IMR-90 (cell line): Measurements from ENCODE around the gene PDCD1LG2. TPM values are rescaled to one million over a fixed set of nuclear protein-coding genes. Genes with fewer than 3 reads are reported as not detected.

ENCODE experiments used
- ATAC-seq: fragments of 200-7000 bp; cut with Tn5 transposase; 2 replicates; pipeline ENCODE4 v1.9.1; 2020; ENCODE audit warnings: low read depth, mild to moderate bottlenecking, moderate library complexity
- BruUV-seq: library from RNA; stranded (reverse); fragments of 400-500 nt; replicated peaks from 2 replicates; lab custom pipeline; 2021; lab: Mats Ljungman, UMichigan
- CTCF ChIA-PET: fragments of 300-600 bp; formaldehyde crosslinking; extraction: SDS; loops from one replicate; lab custom pipeline; 2021; ENCODE audit warnings: antibody characterized with exemption; lab: Yijun Ruan, JAX
- POLR2A ChIA-PET: fragments of 300-600 bp; sonication (Branson Sonifier 250); formaldehyde crosslinking; loops from one replicate; lab custom pipeline; 2022; ENCODE audit warnings: antibody characterized with exemption; ENCODE audit not compliant: unreplicated experiment; lab: Charles Lee
- DNase-seq: peaks from one replicate; pipeline ENCODE4 v3.0.0; 2013
- H2AFZ ChIP-seq: replicated peaks from 2 replicates; pipeline ENCODE3; 2013; ENCODE audit warnings: low read length, mild to moderate bottlenecking; ENCODE audit not compliant: poor library complexity
- H2AK5ac ChIP-seq: 2 replicates; pipeline ENCODE4 v1.6.1; 2013; ENCODE audit warnings: low read depth, low read length, inconsistent platforms
- H2AK9ac ChIP-seq: replicated peaks from 2 replicates; pipeline ENCODE3; 2013; ENCODE audit warnings: mild to moderate bottlenecking, low read depth, low read length, moderate library complexity; ENCODE audit not compliant: poor library complexity
- H2BK120ac ChIP-seq: 2 replicates; pipeline ENCODE4 v1.6.1; 2013; ENCODE audit warnings: low read depth, low read length, inconsistent platforms
- H2BK15ac ChIP-seq: 3 replicates; pipeline ENCODE4 v1.6.1; 2013; ENCODE audit warnings: low read depth, low read length, inconsistent platforms
- H2BK20ac ChIP-seq: 2 replicates; pipeline ENCODE4 v1.6.1; 2013; ENCODE audit warnings: low read depth, mild to moderate bottlenecking, inconsistent platforms, low read length, moderate library complexity
- H2BK5ac ChIP-seq: 2 replicates; pipeline ENCODE4 v1.6.1; 2013; ENCODE audit warnings: mild to moderate bottlenecking, low read depth, low read length, inconsistent platforms; ENCODE audit not compliant: poor library complexity, severe bottlenecking
- H3K14ac ChIP-seq: replicated peaks from 2 replicates; pipeline ENCODE4 v1.6.1; 2013; ENCODE audit warnings: low read depth, low read length, inconsistent platforms
- H3K18ac ChIP-seq: 2 replicates; pipeline ENCODE4 v1.6.1; 2013; ENCODE audit warnings: low read depth, low read length, control low read depth
- H3K23ac ChIP-seq: 2 replicates; pipeline ENCODE4 v1.6.1; 2013; ENCODE audit warnings: low read depth, low read length, inconsistent platforms
- H3K27ac ChIP-seq: 2 replicates; pipeline ENCODE4 v1.5.1; 2013; ENCODE audit warnings: mild to moderate bottlenecking, control low read depth, low read length; ENCODE audit not compliant: insufficient read depth
- H3K27me3 ChIP-seq: 2 replicates; pipeline ENCODE4 v1.6.1; 2013; ENCODE audit warnings: low read length; ENCODE audit not compliant: control insufficient read depth, insufficient read depth
- H3K36me3 ChIP-seq: 2 replicates; pipeline ENCODE4 v1.6.1; 2013; ENCODE audit warnings: low read length, mixed read lengths; ENCODE audit not compliant: control insufficient read depth, insufficient read depth
- H3K4ac ChIP-seq: 2 replicates; pipeline ENCODE4 v1.6.1; 2013; ENCODE audit warnings: low read depth, low read length, inconsistent platforms
- H3K4me1 ChIP-seq: 2 replicates; pipeline ENCODE4 v1.6.1; 2013; ENCODE audit warnings: low read length, mixed read lengths; ENCODE audit not compliant: control insufficient read depth, insufficient read depth
- H3K4me2 ChIP-seq: 2 replicates; pipeline ENCODE4 v1.6.1; 2013; ENCODE audit warnings: low read depth, mild to moderate bottlenecking, control low read depth, low read length, moderate library complexity
- H3K4me3 ChIP-seq: 2 replicates; pipeline ENCODE4 v1.5.1; 2013; ENCODE audit warnings: low read depth, mild to moderate bottlenecking, control low read depth, low read length, moderate library complexity; ENCODE audit not compliant: insufficient read depth
- H3K56ac ChIP-seq: 2 replicates; pipeline ENCODE4 v1.6.1; 2013; ENCODE audit warnings: low read length, inconsistent platforms; ENCODE audit not compliant: insufficient read depth; ENCODE audit errors: extremely low read depth
- H3K79me1 ChIP-seq, 2 experiments: 2 replicates each; pipeline ENCODE4 v1.6.1; 2013; ENCODE audit warnings: low read length in 2 of 2, inconsistent platforms in 1 of 2, low read depth in 1 of 2
- H3K9ac ChIP-seq: 2 replicates; pipeline ENCODE4 v1.6.1; 2013; ENCODE audit warnings: low read depth, low read length, control low read depth
- H3K9me1 ChIP-seq: 2 replicates; pipeline ENCODE4 v1.6.1; 2013; ENCODE audit warnings: low read length, inconsistent platforms; ENCODE audit not compliant: insufficient read depth
- H3K9me3 ChIP-seq: 2 replicates; pipeline ENCODE4 v1.6.1; 2013; ENCODE audit warnings: low read length; ENCODE audit not compliant: control insufficient read depth, insufficient read depth
- H4K20me1 ChIP-seq: 2 replicates; pipeline ENCODE4 v1.6.1; 2013; ENCODE audit warnings: low read length, inconsistent platforms; ENCODE audit not compliant: insufficient read depth
- H4K5ac ChIP-seq: 2 replicates; pipeline ENCODE4 v1.6.1; 2013; ENCODE audit warnings: mild to moderate bottlenecking, low read depth, low read length, control low read depth
- H4K8ac ChIP-seq, 2 experiments: 2 replicates each; pipeline ENCODE4 v1.6.1; 2013; ENCODE audit warnings: low read depth in 2 of 2, low read length in 2 of 2, control low read depth in 1 of 2, inconsistent platforms in 1 of 2
- H4K91ac ChIP-seq: 2 replicates; pipeline ENCODE4 v1.6.1; 2013; ENCODE audit warnings: low read depth, low read length, inconsistent platforms; ENCODE audit not compliant: insufficient read depth
- CEBPB ChIP-seq: IDR thresholded peaks from 2 replicates; pipeline ENCODE4 v1.6.1; 2012; ENCODE audit warnings: low read depth, low read length, improper control_type of control experiment
- CHD1 ChIP-seq: IDR thresholded peaks from 2 replicates; pipeline ENCODE4 v1.6.1; 2012; ENCODE audit warnings: low read depth, low read length, improper control_type of control experiment
- FOS ChIP-seq: fragments of 150-350 bp; IDR thresholded peaks from 2 replicates; pipeline ENCODE4 v1.6.1; 2016; ENCODE audit warnings: low read depth, low read length
- MAFK ChIP-seq: IDR thresholded peaks from 2 replicates; pipeline ENCODE4 v1.6.1; 2012; ENCODE audit warnings: low read depth, low read length, improper control_type of control experiment
- MAZ ChIP-seq: IDR thresholded peaks from 2 replicates; pipeline ENCODE4 v1.6.1; 2012; ENCODE audit warnings: low read depth, mild to moderate bottlenecking, low read length, improper control_type of control experiment, moderate library complexity, borderline replicate concordance
- MXI1 ChIP-seq: IDR thresholded peaks from 2 replicates; pipeline ENCODE4 v1.6.1; 2012; ENCODE audit warnings: low read depth, mild to moderate bottlenecking, low read length, moderate library complexity, borderline replicate concordance
- RAD21 ChIP-seq: IDR thresholded peaks from 2 replicates; pipeline ENCODE4 v1.6.1; 2012; ENCODE audit warnings: low read length, improper control_type of control experiment
- RCOR1 ChIP-seq: IDR thresholded peaks from 2 replicates; pipeline ENCODE4 v1.6.1; 2012; ENCODE audit warnings: mild to moderate bottlenecking, low read length, improper control_type of control experiment; ENCODE audit not compliant: insufficient replicate concordance
- SMC3 ChIP-seq: fragments of 150-350 bp; IDR thresholded peaks from 2 replicates; pipeline ENCODE4 v1.6.1; 2016; ENCODE audit warnings: low read depth, mild to moderate bottlenecking, antibody characterized with exemption, low read length, moderate library complexity
- WGBS, 2 experiments: methylation state at CpG; one replicate each; pipeline versions ENCODE4 v1.1.5 to v1.1.7; 2013; ENCODE audit warnings: missing lambda C conversion rate in 2 of 2; ENCODE audit not compliant: insufficient read length in 1 of 2; ENCODE audit errors: extremely low coverage in 2 of 2; 5-methylcytosine and 5-hydroxymethylcytosine counted together
- dilution Hi-C: fragments of 300-500 bp; cut with HindIII; formaldehyde crosslinking; loops from one replicate; pipeline ENCODE4 v1.14.3; 2018; ENCODE audit warnings: low sequenced_read_pairs; ENCODE audit not compliant: unreplicated experiment
- in situ Hi-C: fragments of 300-500 bp; cut with MboI; formaldehyde crosslinking; loops from 3 replicates; pipeline ENCODE4 v1.14.3; 2019; ENCODE audit warnings: low sequenced_read_pairs, inconsistent platforms, mixed read lengths
- intact Hi-C: fragments of 100-400 bp; cut with micrococcal nuclease; formaldehyde crosslinking; loops from 2 replicates; pipeline ENCODE4 v1.10.0; 2022
- polyA plus RNA-seq, 3 experiments: library from polyadenylated mRNA; depleted of rRNA; stranded (reverse); fragments of >200 nt; gene quantifications; 2 replicates each; pipeline ENCODE4 v1.2.3, GENCODE V29; 2012; ENCODE audit warnings: low replicate concordance in 1 of 3
- total RNA-seq: library from RNA; depleted of rRNA; stranded (reverse); fragments of >200 nt; gene quantifications from 2 replicates; pipeline ENCODE4 v1.2.3, GENCODE V29; 2012
- TF ChIP-seq, protein P1 (sequence below): fragments of 150-350 bp; IDR thresholded peaks from 2 replicates; pipeline ENCODE4 v1.6.1; 2017; ENCODE audit warnings: mild to moderate bottlenecking, antibody characterized with exemption, low read length, low read depth
- TF ChIP-seq, protein P2 (sequence below): fragments of 150-350 bp; IDR thresholded peaks from 2 replicates; pipeline ENCODE4 v1.6.1; 2016; ENCODE audit warnings: low read depth, mild to moderate bottlenecking, low read length, moderate library complexity, borderline replicate concordance

PDCD1LG2 gene
- total and polyA plus RNA-seq, 2 of the 4 experiments (the other 2 are of a cell fraction): 17.5 to 33.3 TPM

DNA sequence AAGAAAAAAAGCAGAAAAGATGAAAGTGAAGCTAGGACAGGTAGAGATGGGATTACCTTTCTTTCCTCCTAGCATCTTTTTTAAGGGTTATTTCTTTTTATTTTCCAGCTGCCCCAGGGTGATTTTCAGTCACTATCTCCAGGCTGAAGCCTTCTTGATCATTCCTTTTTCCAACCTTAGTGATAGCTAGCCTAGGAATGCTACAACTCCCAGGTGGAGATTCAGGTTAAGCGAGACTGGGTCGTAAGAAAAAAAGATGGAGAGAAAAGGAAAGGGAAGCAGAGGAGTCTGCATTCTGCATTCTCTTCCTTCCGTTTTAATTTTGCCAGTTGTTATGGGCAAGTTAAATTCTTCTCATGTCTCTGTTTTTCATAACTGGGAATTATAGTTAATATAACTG, 81.9 kb downstream of the PDCD1LG2 start:
- Histone ChIP-seq H4K20me1 (no peaks in the 10 kb centered on the region), H4K91ac (no peak overlapping the region), H4K5ac (no peak overlapping the region), H3K4ac (no peak overlapping the region), H2BK5ac (no peak overlapping the region), H3K79me1 (peaks cover 0 to 13% of the 10 kb centered on the region in 2 experiments; a peak in 2 of 4 replicates), H4K8ac (no peak overlapping the region), H3K27me3 (no peaks in the 10 kb centered on the region), H3K9me3 (no peaks in the 10 kb centered on the region), H3K4me1 (peaks cover 2% of the 10 kb centered on the region; the same call in 1 of the 2 replicates), H3K23ac (no peak overlapping the region), H3K18ac (no peak overlapping the region), H3K9me1 (no peaks in the 10 kb centered on the region), H3K9ac (no peak overlapping the region), H2BK120ac (no peak overlapping the region), H3K27ac (no peak overlapping the region), H3K4me2 (no peak overlapping the region), H3K4me3 (no peak overlapping the region), H2AK5ac (no peak overlapping the region), H3K56ac (no peak overlapping the region), H2AFZ (no peak overlapping the region), H3K14ac (no peak overlapping the region), H2AK9ac (no peak overlapping the region), H3K36me3 (no peaks in the 10 kb centered on the region), H2BK15ac (no peak overlapping the region), H2BK20ac (no peak overlapping the region)
- TF ChIP-seq MAZ: no peak
- no peak for TF ChIP-seq CHD1
- TF ChIP-seq CEBPB: no peak
- TF ChIP-seq FOS: no peak
- TF ChIP-seq MAFK: no peak
- no peak for TF ChIP-seq RCOR1
- TF ChIP-seq RAD21: no peak
- no peak for TF ChIP-seq MXI1
- TF ChIP-seq, protein P1, sequence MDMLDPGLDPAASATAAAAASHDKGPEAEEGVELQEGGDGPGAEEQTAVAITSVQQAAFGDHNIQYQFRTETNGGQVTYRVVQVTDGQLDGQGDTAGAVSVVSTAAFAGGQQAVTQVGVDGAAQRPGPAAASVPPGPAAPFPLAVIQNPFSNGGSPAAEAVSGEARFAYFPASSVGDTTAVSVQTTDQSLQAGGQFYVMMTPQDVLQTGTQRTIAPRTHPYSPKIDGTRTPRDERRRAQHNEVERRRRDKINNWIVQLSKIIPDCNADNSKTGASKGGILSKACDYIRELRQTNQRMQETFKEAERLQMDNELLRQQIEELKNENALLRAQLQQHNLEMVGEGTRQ: no peak
- TF ChIP-seq SMC3: no peak
- TF ChIP-seq, protein P2, sequence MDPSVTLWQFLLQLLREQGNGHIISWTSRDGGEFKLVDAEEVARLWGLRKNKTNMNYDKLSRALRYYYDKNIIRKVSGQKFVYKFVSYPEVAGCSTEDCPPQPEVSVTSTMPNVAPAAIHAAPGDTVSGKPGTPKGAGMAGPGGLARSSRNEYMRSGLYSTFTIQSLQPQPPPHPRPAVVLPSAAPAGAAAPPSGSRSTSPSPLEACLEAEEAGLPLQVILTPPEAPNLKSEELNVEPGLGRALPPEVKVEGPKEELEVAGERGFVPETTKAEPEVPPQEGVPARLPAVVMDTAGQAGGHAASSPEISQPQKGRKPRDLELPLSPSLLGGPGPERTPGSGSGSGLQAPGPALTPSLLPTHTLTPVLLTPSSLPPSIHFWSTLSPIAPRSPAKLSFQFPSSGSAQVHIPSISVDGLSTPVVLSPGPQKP: no peak
- ATAC-seq: no peak
- DNase-seq: no peak
- 100% methylated on average over 2 of the region's 3 CpGs; no CpG with 5 or more reads in 1 of the 2 experiments for WGBS, 2 experiments
- BruUV-seq: no TSS peak
- ChIA-PET POLR2A (no interaction called here), CTCF (no interaction called here)
- dilution Hi-C loops: no loop called here
- in situ Hi-C loops: loop anchor here (5.0 to 25.0 kb wide), 2 partner anchors 405 to 1205 kb away; partner anchors contain the start of gene INSL6
- intact Hi-C loops: loop anchor here (5.0 kb wide), 2 partner anchors 155 to 835 kb away; partner anchors contain the start of gene PLGRKT
